Measurements from ENCODE around the gene IRAK1.

Gene IRAK1

GRCh38 chrX:153974726-153975286, 44.9 kb downstream of the IRAK1 start:
- Histone ChIP-seq H3K9ac (peak overlapping the region; percentile 99; the same call in 1 of the 2 replicates), H3K4me1 (peaks cover 40% of the 10 kb centered on the region), H3K36me3 (no peaks in the 10 kb centered on the region), H3K27ac (peak overlapping the region; percentile 100), H4K20me1 (peaks cover 84% of the 10 kb centered on the region), H3K4me3 (no peak overlapping the region), H3K4me2 (peak overlapping the region; percentile 93), H3K27me3 (peaks cover 68% of the 10 kb centered on the region), H3K9me3 (no peaks in the 10 kb centered on the region)
- TF ChIP-seq Cebpa-rat (IDR thresholded peaks at IDR 0.05), result no peak

DNA sequence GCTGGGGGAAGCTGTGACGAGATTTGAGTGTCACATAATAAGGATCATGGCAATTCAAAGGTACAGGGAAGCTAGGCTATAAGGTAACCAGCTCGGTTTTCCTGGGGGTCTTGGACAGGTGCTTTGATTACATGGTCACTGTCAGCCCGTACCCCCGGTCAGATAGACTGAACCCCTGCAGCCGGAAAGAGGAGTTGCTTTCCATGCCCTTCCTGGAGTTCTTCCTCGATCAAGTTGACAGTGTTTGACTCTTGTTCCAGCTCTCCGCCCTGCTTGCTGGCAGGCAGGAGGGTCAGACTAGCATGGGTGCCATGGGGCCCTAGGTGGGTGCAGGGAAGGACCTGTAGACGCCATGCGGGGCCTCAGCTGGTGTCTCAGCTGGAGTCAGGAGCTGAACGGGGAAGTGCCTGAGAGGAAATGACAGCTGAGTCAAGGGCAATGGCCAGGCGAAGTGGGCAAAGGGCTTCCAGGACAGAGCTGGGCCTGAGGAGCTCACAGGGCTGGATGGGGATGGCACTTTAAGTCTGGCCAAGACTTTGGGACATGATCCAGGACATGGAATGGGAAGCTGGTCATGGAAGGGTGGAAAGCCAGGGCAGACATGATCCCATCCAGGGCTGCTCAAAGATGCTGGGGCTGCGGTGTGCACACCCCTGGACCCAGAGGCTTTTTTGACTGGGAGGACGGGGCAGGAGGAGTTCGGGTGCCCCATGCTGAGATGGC, 45.5 kb downstream of the IRAK1 start:
- Histone ChIP-seq H3K4me3 (peak overlapping the region; percentile 95), H3K27ac (peak overlapping the region; percentile 100)

DNA sequence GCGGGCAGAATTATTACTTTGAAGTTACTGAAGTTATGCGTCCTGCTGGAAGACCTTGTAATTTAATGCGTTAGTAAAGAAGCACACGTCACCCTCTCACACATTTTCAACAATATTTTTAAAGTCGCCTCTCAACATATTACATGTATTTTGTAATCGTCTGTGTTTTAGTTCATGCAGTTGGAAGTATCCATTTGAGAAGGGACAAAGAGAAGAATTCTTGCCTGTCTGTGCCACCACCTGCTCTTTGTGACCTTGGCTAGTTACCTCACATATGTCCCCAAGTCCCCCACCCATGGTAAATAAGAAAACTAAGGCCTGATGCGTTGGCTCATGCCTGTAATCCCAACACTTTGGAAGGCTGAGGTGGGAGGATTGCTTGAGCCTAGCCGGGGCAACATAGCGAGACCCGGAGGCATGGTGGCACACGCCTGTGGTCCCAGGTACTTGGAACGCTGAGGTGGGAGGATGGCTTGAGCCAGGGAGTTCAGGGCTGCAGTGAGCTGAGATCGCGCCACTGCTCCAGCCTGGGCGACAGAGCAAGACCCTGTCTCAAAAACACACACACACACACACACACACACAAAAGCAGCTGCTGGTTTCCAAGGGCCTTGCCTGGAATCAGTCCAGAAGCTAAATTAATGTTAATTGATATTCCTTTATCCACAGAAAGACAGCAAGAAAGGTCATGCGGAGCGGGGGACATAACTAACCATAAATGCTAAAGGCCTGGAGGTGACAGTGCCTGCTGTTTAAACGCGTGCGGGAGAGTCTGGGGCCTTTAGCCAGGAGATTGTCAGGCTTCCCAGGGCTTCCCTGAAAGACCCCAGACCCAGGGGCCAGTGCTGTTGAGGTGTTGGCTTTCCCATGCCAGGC, 46.3 kb downstream of the IRAK1 start:
- Histone ChIP-seq H3K4me1 (peaks cover 53% of the 10 kb centered on the region), H3K4me3 (peak overlapping the region; percentile 95), H4K20me1 (peaks cover 89% of the 10 kb centered on the region), H3K36me3 (no peaks in the 10 kb centered on the region), H3K27me3 (peaks cover 71% of the 10 kb centered on the region), H3K4me2 (peak overlapping the region; percentile 93), H3K27ac (peak overlapping the region; percentile 100), H3K9ac (peak overlapping the region; percentile 99), H3K9me3 (no peaks in the 10 kb centered on the region)
- no peak for TF ChIP-seq Cebpa-rat (IDR thresholded peaks at IDR 0.05)

More for the DNA sequence above, 45.5 kb downstream of the IRAK1 start:
- Histone ChIP-seq H3K27me3 (peaks cover 70% of the 10 kb centered on the region), H3K9ac (peak overlapping the region; percentile 99), H3K9me3 (no peaks in the 10 kb centered on the region), H3K4me1 (peaks cover 46% of the 10 kb centered on the region), H3K36me3 (no peaks in the 10 kb centered on the region), H3K4me2 (peak overlapping the region; percentile 93), H4K20me1 (peaks cover 86% of the 10 kb centered on the region)
- TF ChIP-seq Cebpa-rat (IDR thresholded peaks at IDR 0.05), result no peak

DNA sequence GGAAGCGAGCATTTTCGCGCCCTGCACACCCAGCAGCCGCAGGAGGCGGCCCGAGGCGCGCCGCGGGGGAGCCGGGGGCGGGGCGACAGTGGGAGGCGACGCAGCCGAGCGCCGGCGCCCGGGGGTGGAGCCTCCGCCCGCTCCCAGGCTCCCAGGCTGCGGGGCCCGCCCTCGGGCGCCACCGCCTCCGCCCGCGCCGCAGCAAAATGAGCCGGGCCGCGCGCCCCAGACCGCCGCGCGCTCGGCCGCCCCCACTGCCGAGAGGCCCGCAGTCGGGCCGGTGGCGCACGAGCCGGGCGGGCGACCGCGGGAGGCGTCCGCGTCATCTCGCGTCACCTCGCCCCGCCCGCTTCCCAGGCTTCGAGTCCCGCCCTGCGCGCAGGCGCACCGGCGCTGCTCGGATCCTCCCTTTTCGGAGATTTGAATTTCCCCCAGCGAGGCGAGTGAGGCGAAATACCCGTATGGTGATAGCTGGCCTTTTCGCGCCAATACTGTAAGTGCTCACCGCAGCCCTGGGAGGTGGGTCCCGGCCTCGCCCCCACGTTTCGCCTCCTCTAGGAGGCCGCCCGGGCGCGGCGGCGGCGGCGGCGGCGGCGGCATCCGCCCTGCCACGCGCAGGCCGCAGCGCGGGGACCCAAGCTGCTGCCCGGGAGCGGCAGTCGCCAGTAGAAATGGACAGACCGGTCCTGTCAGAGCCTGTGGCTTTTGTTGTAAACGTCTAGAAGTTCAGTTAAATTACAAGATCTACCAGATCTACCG, 47.2 kb downstream of the IRAK1 start, which contains the start of gene TMEM187:
Gene TMEM187, plus strand, starts transcription at position 387 of the 759 bp plus-strand sequence. CDS start 9,309 bp downstream, outside the sequence.
- H3K27ac ChIP-seq, result peak within 1 kb of the TSS; percentile 100
- H3K36me3 ChIP-seq, result no peaks in the 10 kb centered on the region
- peaks cover 54% of the 10 kb centered on the region for H3K4me1 ChIP-seq
- H3K9me3 ChIP-seq, result no peaks in the 10 kb centered on the region
- TF ChIP-seq Cebpa-rat (IDR thresholded peaks at IDR 0.05), result no peak
- peaks cover 89% of the 10 kb centered on the region for H4K20me1 ChIP-seq
- peak within 1 kb of the TSS; percentile 99 for H3K9ac ChIP-seq
- H3K4me3 ChIP-seq, result peak within 1 kb of the TSS; percentile 95
- peaks cover 71% of the 10 kb centered on the region for H3K27me3 ChIP-seq
- peak within 1 kb of the TSS; percentile 93 for H3K4me2 ChIP-seq

- TF ChIP-seq Cebpa-rat (IDR thresholded peaks at IDR 0.05), result no peak
- Histone ChIP-seq H3K9ac (peak within 1 kb of the TSS; percentile 99), H3K4me3 (peak within 1 kb of the TSS; percentile 95), H3K27me3 (peaks cover 71% of the 10 kb centered on the region), H3K4me1 (peaks cover 62% of the 10 kb centered on the region), H4K20me1 (peaks cover 89% of the 10 kb centered on the region), H3K9me3 (no peaks in the 10 kb centered on the region), H3K36me3 (no peaks in the 10 kb centered on the region), H3K4me2 (peak within 1 kb of the TSS; percentile 93), H3K27ac (peak within 1 kb of the TSS; percentile 100)
Measured at GRCh38 chrX:153971450-153972367, 48.0 kb downstream of the IRAK1 start, which contains the start of gene HCFC1. HCFC1 (minus strand) TSS chrX:153971818; CDS start chrX:153970840, 978 bp downstream.

- H3K9ac ChIP-seq, result peak overlapping the region; percentile 99
- peaks cover 68% of the 10 kb centered on the region for H3K4me1 ChIP-seq
- no peaks in the 10 kb centered on the region for H3K9me3 ChIP-seq
- no peaks in the 10 kb centered on the region for H3K36me3 ChIP-seq
- H3K4me3 ChIP-seq, result peak overlapping the region; percentile 95
- H4K20me1 ChIP-seq, result peaks cover 89% of the 10 kb centered on the region
- peak overlapping the region; percentile 93 for H3K4me2 ChIP-seq
- H3K27me3 ChIP-seq, result peaks cover 71% of the 10 kb centered on the region
- peak overlapping the region; percentile 100 for H3K27ac ChIP-seq
- no peak for TF ChIP-seq Cebpa-rat (IDR thresholded peaks at IDR 0.05)
Measured at GRCh38 chrX:153971124-153971449, 48.6 kb downstream of the IRAK1 start.

- H3K4me1 ChIP-seq, result peaks cover 71% of the 10 kb centered on the region
- peak overlapping the region; percentile 93 for H3K4me2 ChIP-seq
- H4K20me1 ChIP-seq, result peaks cover 89% of the 10 kb centered on the region
- H3K4me3 ChIP-seq, result peak overlapping the region; percentile 95
- H3K36me3 ChIP-seq, result no peaks in the 10 kb centered on the region
- H3K9ac ChIP-seq, result peak overlapping the region; percentile 99
- no peak for TF ChIP-seq Cebpa-rat (IDR thresholded peaks at IDR 0.05)
- peaks cover 71% of the 10 kb centered on the region for H3K27me3 ChIP-seq
- no peaks in the 10 kb centered on the region for H3K9me3 ChIP-seq
- H3K27ac ChIP-seq, result peak overlapping the region; percentile 100
Measured at GRCh38 chrX:153970357-153971123, 49.2 kb downstream of the IRAK1 start.

GRCh38 chrX:153969904-153970356, 49.8 kb downstream of the IRAK1 start:
- Histone ChIP-seq H3K4me2 (peak overlapping the region; percentile 93), H3K27ac (peak overlapping the region; percentile 92), H3K36me3 (0 out of 2 replicates have a peak, but pooled peaks cover 2% of the 10 kb centered on the region), H3K4me1 (peaks cover 71% of the 10 kb centered on the region), H3K4me3 (peak overlapping the region; percentile 95), H4K20me1 (peaks cover 89% of the 10 kb centered on the region), H3K9ac (peak overlapping the region; percentile 93), H3K27me3 (peaks cover 71% of the 10 kb centered on the region), H3K9me3 (no peaks in the 10 kb centered on the region)
- no peak for TF ChIP-seq Cebpa-rat (IDR thresholded peaks at IDR 0.05)

Measured in BLaER1 (cell line).